Liver (tissue), 3 donors: ENCODE data around the gene SOWAHC.

ENCODE experiments used
- RXRA ChIP-seq, 2 donors: IDR thresholded peaks; 2 replicates each; pipeline ENCODE4 v1.6.1; 2017 to 2018; ENCODE audit warnings: antibody characterized with exemption in 2 of 2, mild to moderate bottlenecking in 1 of 2
- SP1 ChIP-seq: IDR thresholded peaks from 2 replicates; pipeline ENCODE4 v1.6.1; 2018; ENCODE audit warnings: antibody characterized with exemption, mild to moderate bottlenecking
- TF ChIP-seq, protein P1 (sequence below): IDR thresholded peaks from 2 replicates; pipeline ENCODE4 v1.6.1; 2016; ENCODE audit warnings: antibody characterized with exemption, mild to moderate bottlenecking
- TF ChIP-seq, protein P2 (sequence below): fragments of 150-350 bp; IDR thresholded peaks from 2 replicates; pipeline ENCODE4 v1.5.1; 2017; ENCODE audit warnings: improper control_type of control experiment, low read depth, low read length; ENCODE audit not compliant: missing input control
- TF ChIP-seq, protein P3 (sequence below): IDR thresholded peaks from 2 replicates; pipeline ENCODE4 v1.6.1; 2016; ENCODE audit warnings: antibody characterized with exemption
- TF ChIP-seq, protein P4 (sequence below): IDR thresholded peaks from 2 replicates; pipeline ENCODE4 v1.6.1; 2016; ENCODE audit warnings: antibody characterized with exemption
- donor health status: healthy.
- donor health status: healthy.

DNA sequence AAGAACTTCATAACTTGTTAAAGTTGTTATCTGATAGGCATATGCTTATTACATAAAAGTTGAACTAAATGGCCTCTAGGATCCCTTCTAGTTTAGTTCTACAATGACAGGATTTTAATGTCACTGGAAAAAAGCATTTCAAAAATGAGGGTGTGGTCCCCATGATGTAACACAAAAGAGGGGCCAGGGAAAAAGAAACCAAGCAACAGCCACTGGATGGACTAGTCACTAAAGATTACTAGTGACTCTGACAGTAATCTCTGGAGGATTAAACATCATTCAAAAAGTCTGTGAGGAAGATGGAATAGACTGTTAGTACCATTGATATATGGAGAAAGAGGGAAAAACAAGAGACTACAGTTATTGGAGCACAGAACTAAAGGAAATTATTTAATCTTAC lies 23.0 kb upstream of the SOWAHC start:
- TF ChIP-seq, protein P1, sequence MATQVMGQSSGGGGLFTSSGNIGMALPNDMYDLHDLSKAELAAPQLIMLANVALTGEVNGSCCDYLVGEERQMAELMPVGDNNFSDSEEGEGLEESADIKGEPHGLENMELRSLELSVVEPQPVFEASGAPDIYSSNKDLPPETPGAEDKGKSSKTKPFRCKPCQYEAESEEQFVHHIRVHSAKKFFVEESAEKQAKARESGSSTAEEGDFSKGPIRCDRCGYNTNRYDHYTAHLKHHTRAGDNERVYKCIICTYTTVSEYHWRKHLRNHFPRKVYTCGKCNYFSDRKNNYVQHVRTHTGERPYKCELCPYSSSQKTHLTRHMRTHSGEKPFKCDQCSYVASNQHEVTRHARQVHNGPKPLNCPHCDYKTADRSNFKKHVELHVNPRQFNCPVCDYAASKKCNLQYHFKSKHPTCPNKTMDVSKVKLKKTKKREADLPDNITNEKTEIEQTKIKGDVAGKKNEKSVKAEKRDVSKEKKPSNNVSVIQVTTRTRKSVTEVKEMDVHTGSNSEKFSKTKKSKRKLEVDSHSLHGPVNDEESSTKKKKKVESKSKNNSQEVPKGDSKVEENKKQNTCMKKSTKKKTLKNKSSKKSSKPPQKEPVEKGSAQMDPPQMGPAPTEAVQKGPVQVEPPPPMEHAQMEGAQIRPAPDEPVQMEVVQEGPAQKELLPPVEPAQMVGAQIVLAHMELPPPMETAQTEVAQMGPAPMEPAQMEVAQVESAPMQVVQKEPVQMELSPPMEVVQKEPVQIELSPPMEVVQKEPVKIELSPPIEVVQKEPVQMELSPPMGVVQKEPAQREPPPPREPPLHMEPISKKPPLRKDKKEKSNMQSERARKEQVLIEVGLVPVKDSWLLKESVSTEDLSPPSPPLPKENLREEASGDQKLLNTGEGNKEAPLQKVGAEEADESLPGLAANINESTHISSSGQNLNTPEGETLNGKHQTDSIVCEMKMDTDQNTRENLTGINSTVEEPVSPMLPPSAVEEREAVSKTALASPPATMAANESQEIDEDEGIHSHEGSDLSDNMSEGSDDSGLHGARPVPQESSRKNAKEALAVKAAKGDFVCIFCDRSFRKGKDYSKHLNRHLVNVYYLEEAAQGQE: no peak
- TF ChIP-seq, protein P2, sequence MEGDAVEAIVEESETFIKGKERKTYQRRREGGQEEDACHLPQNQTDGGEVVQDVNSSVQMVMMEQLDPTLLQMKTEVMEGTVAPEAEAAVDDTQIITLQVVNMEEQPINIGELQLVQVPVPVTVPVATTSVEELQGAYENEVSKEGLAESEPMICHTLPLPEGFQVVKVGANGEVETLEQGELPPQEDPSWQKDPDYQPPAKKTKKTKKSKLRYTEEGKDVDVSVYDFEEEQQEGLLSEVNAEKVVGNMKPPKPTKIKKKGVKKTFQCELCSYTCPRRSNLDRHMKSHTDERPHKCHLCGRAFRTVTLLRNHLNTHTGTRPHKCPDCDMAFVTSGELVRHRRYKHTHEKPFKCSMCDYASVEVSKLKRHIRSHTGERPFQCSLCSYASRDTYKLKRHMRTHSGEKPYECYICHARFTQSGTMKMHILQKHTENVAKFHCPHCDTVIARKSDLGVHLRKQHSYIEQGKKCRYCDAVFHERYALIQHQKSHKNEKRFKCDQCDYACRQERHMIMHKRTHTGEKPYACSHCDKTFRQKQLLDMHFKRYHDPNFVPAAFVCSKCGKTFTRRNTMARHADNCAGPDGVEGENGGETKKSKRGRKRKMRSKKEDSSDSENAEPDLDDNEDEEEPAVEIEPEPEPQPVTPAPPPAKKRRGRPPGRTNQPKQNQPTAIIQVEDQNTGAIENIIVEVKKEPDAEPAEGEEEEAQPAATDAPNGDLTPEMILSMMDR: no peak
- TF ChIP-seq, protein P3, sequence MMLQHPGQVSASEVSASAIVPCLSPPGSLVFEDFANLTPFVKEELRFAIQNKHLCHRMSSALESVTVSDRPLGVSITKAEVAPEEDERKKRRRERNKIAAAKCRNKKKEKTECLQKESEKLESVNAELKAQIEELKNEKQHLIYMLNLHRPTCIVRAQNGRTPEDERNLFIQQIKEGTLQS: no peak
- TF ChIP-seq, protein P4, sequence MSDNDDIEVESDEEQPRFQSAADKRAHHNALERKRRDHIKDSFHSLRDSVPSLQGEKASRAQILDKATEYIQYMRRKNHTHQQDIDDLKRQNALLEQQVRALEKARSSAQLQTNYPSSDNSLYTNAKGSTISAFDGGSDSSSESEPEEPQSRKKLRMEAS: no peak
- TF ChIP-seq SP1 (no peak), RXRA (IDR thresholded peaks at IDR 0.05) (no peak)
